PC-9 (cell line): Measurements from ENCODE around the gene NIBAN1. TPM values are rescaled to one million over a fixed set of nuclear protein-coding genes. Genes with fewer than 3 reads are reported as not detected.

Experiments used
- BruUV-seq: library from RNA; stranded (reverse); fragments of 400-500 nt; replicated peaks from 2 replicates; lab custom pipeline; 2021; lab: Mats Ljungman, UMichigan
- CTCF ChIA-PET: fragments of 300-600 bp; sonication (Branson Sonifier 250); formaldehyde crosslinking; loops from one replicate; lab custom pipeline; 2022; ENCODE audit warnings: antibody characterized with exemption; lab: Charles Lee
- POLR2A ChIA-PET: fragments of 300-600 bp; sonication (Branson Sonifier 250); formaldehyde crosslinking; loops from one replicate; lab custom pipeline; 2022; ENCODE audit warnings: antibody characterized with exemption; ENCODE audit not compliant: unreplicated experiment; lab: Charles Lee
- DNase-seq, 2 experiments: peaks; one replicate each; pipeline versions ENCODE4 v3.0.0 to v3.0.0-alpha.2; 2015 to 2022; ENCODE audit warnings: mixed read lengths in 1 of 2
- H2AFZ ChIP-seq: fragments of 200-600 bp; sonication (generic); 2 replicates; pipeline ENCODE4 v1.8.1; 2017; ENCODE audit warnings: antibody characterized with exemption
- H3F3A ChIP-seq: fragments of 200-600 bp; sonication (generic); 2 replicates; pipeline ENCODE4 v1.8.1; 2017; ENCODE audit warnings: antibody characterized with exemption, mild to moderate bottlenecking, low read depth; ENCODE audit not compliant: insufficient read depth
- H3K27ac ChIP-seq: fragments of 200-600 bp; sonication (generic); 2 replicates; pipeline ENCODE4 v1.6.1; 2016; ENCODE audit warnings: mixed run types
- H3K27me3 ChIP-seq: fragments of 200-600 bp; sonication (generic); 2 replicates; pipeline ENCODE4 v1.6.1; 2016; ENCODE audit warnings: low read depth, mixed run types; ENCODE audit not compliant: insufficient read depth
- H3K36me3 ChIP-seq: fragments of 200-600 bp; sonication (generic); 2 replicates; pipeline ENCODE4 v1.6.1; 2016; ENCODE audit warnings: low read depth, mixed run types
- H3K4me1 ChIP-seq: fragments of 200-600 bp; sonication (generic); replicated peaks from 2 replicates; pipeline ENCODE4 v1.6.1; 2016; ENCODE audit warnings: mixed run types; ENCODE audit not compliant: insufficient read depth
- H3K4me2 ChIP-seq: fragments of 200-600 bp; sonication (generic); 2 replicates; pipeline ENCODE4 v1.6.1; 2017; ENCODE audit warnings: mixed run types
- H3K4me3 ChIP-seq: fragments of 200-600 bp; sonication (generic); 2 replicates; pipeline ENCODE4 v1.6.1; 2016; ENCODE audit warnings: mixed run types
- H3K79me2 ChIP-seq: fragments of 200-600 bp; sonication (generic); 2 replicates; pipeline ENCODE4 v1.6.1; 2017; ENCODE audit warnings: low read depth, mixed run types
- H3K9me2 ChIP-seq: fragments of 200-600 bp; sonication (generic); 2 replicates; pipeline ENCODE4 v1.8.1; 2017; ENCODE audit warnings: mild to moderate bottlenecking; ENCODE audit not compliant: insufficient read depth
- H3K9me3 ChIP-seq: fragments of 200-600 bp; sonication (generic); 2 replicates; pipeline ENCODE4 v1.8.1; 2016; ENCODE audit warnings: low read depth; ENCODE audit not compliant: insufficient read depth
- H4K20me1 ChIP-seq: fragments of 200-600 bp; sonication (generic); 2 replicates; pipeline ENCODE4 v1.8.1; 2017; ENCODE audit not compliant: insufficient read depth
- EZH2 ChIP-seq: fragments of 200-600 bp; sonication (generic); IDR thresholded peaks from 2 replicates; pipeline ENCODE4 v1.8.0; 2017; ENCODE audit warnings: antibody characterized with exemption, low read depth
- intact Hi-C: fragments of 100-400 bp; cut with micrococcal nuclease; formaldehyde crosslinking; loops from one replicate; pipeline ENCODE4 v1.10.0; 2022; ENCODE audit not compliant: unreplicated experiment
- total RNA-seq: library from RNA; stranded (reverse); gene quantifications from 2 replicates; pipeline ENCODE4 v1.2.3, GENCODE V29; 2021
- TF ChIP-seq, protein P1 (sequence below): fragments of 200-600 bp; sonication (generic); conservative IDR thresholded peaks from 2 replicates; pipeline ENCODE4 v1.6.1; 2017; ENCODE audit warnings: mixed run types, antibody characterized with exemption, mild to moderate bottlenecking, moderate library complexity

Gene NIBAN1
- total RNA-seq, 1 experiment from 2014 or later: 29.3 TPM

DNA sequence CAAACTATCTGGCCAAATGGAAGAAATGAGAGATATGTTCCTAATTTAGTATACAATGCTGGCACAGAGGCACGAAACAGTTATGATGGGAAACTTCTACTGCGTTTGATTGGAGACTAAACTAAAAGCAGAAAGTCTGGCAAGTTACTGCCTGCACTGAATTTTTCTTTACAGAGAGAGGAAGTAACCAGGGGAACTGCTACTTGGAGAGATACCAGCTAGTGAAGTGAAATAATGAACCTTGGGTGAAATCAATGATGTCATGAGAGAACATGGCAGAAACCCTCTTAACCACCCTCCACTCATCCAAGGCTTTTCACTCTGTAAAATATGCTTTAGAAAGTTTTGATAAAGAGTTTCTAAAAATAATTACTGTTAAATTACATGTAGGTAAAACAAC is 29.3 kb downstream of the NIBAN1 start:
- BruUV-seq: no TSS peak
- no peak for DNase-seq
- intact Hi-C loops: no loop called here
- Histone ChIP-seq H3K9me3 (no peaks in the 10 kb centered on the region), H2AFZ (no peak overlapping the region), H3K4me1 (no peaks in the 10 kb centered on the region), H3K36me3 (no peaks in the 10 kb centered on the region), H3K27me3 (no peaks in the 10 kb centered on the region), H3F3A (no peaks in the 10 kb centered on the region), H3K4me2 (no peak overlapping the region), H4K20me1 (no peaks in the 10 kb centered on the region; the same call in 1 of the 2 replicates), H3K9me2 (0 out of 2 replicates have a peak, but pooled peaks cover 5% of the 10 kb centered on the region), H3K4me3 (no peak overlapping the region), H3K79me2 (no peaks in the 10 kb centered on the region), H3K27ac (no peak overlapping the region)
- POLR2A ChIA-PET: no interaction called here
- no peak for TF ChIP-seq EZH2
- TF ChIP-seq, protein P1, sequence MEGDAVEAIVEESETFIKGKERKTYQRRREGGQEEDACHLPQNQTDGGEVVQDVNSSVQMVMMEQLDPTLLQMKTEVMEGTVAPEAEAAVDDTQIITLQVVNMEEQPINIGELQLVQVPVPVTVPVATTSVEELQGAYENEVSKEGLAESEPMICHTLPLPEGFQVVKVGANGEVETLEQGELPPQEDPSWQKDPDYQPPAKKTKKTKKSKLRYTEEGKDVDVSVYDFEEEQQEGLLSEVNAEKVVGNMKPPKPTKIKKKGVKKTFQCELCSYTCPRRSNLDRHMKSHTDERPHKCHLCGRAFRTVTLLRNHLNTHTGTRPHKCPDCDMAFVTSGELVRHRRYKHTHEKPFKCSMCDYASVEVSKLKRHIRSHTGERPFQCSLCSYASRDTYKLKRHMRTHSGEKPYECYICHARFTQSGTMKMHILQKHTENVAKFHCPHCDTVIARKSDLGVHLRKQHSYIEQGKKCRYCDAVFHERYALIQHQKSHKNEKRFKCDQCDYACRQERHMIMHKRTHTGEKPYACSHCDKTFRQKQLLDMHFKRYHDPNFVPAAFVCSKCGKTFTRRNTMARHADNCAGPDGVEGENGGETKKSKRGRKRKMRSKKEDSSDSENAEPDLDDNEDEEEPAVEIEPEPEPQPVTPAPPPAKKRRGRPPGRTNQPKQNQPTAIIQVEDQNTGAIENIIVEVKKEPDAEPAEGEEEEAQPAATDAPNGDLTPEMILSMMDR: no peak
- CTCF ChIA-PET: no interaction called here

DNA sequence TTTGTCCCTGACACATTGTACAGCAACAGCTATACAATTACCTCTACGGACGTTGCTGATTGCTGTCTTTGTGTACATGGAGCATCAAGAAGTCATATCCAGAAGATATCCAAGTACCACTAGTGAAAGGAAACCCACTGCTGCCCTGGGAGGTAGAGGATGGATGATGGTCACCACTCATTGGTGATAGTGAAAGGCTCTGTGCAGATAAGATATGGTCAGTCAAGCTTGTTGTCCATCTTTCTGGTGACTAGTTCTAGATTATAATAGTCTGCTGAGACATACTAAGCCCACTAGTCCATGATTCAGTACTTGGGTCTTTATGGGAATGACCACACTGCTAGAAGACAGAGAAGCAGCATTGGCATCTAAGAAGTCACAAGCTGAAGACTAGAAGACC is 30.3 kb downstream of the NIBAN1 start:
- BruUV-seq: no TSS peak
- Histone ChIP-seq H3K9me3 (no peaks in the 10 kb centered on the region), H3K4me3 (no peak overlapping the region), H3K4me2 (no peak overlapping the region), H4K20me1 (no peaks in the 10 kb centered on the region; the same call in 1 of the 2 replicates), H3K4me1 (no peaks in the 10 kb centered on the region), H3K27me3 (no peaks in the 10 kb centered on the region), H2AFZ (no peak overlapping the region), H3K36me3 (no peaks in the 10 kb centered on the region), H3K79me2 (no peaks in the 10 kb centered on the region), H3K9me2 (0 out of 2 replicates have a peak, but pooled peaks cover 5% of the 10 kb centered on the region), H3K27ac (no peak overlapping the region), H3F3A (no peaks in the 10 kb centered on the region)
- DNase-seq: no peak
- POLR2A ChIA-PET: no interaction called here
- TF ChIP-seq, protein P1: no peak
- no peak for TF ChIP-seq EZH2
- CTCF ChIA-PET: no interaction called here
- intact Hi-C loops: no loop called here

DNA sequence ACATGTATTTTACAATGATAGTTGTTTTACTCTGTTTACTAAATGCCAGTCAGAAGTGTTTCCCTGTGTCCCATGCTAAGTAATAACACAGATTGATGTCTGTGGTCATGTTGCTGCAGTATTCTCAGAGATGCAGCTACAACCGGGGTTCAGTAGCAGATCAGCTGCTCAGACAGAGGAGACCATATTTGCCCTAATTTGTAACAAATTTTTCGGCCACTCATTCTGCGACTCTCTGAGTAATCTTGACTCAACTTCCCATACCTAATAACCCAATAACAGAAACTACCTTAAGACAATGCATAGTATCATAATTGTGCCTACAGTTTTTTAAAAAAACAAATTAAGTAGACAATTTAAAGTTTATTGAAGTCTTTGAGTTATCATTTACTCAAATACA is 32.6 kb downstream of the NIBAN1 start:
- Histone ChIP-seq H3K27me3 (no peaks in the 10 kb centered on the region), H3F3A (no peaks in the 10 kb centered on the region), H3K9me2 (0 out of 2 replicates have a peak, but pooled peaks cover 2% of the 10 kb centered on the region), H4K20me1 (no peaks in the 10 kb centered on the region), H2AFZ (no peak overlapping the region), H3K9me3 (no peaks in the 10 kb centered on the region), H3K36me3 (no peaks in the 10 kb centered on the region), H3K4me2 (no peak overlapping the region), H3K79me2 (no peaks in the 10 kb centered on the region), H3K27ac (no peak overlapping the region), H3K4me1 (no peaks in the 10 kb centered on the region), H3K4me3 (no peak overlapping the region)
- TF ChIP-seq, protein P1: no peak
- no peak for TF ChIP-seq EZH2
- no TSS peak for BruUV-seq
- DNase-seq: no peak
- CTCF ChIA-PET: no interaction called here
- intact Hi-C loops: no loop called here
- POLR2A ChIA-PET: no interaction called here
